8988T (cell line): ENCODE data around the gene NOXA1.
"Not testable (repeated sequence)": the region's sequence is repeated elsewhere in the genome, so short reads cannot be mapped to it uniquely, and the experiment has no call there.

Experiments
- DNase-seq: peaks from one replicate; pipeline ENCODE4 v3.0.0; 2011

The NOXA1 gene

GRCh38 chr9:137422604-137423513 lies at the start of gene NOXA1, which contains the start of gene EXD3:
Gene NOXA1, plus strand, starts transcription at chr9:137423393. Its CDS starts 137 bp downstream, at chr9:137423530.
Gene EXD3, minus strand, starts transcription at chr9:137423162. Its CDS starts 27,805 bp downstream, at chr9:137395357.
- DNase-seq = peak; percentile 83

- no peak for DNase-seq
Measured at GRCh38 chr9:137373611-137373980, 49.6 kb upstream of the NOXA1 start.

- no peak for DNase-seq
Measured at GRCh38 chr9:137374131-137374845, 48.9 kb upstream of the NOXA1 start.

GRCh38 chr9:137375321-137376058 lies 47.7 kb upstream of the NOXA1 start:
- DNase-seq = no peak

- DNase-seq = no peak
Measured at GRCh38 chr9:137376386-137376785, 46.8 kb upstream of the NOXA1 start.

- not testable (repeated sequence) for DNase-seq
Measured at GRCh38 chr9:137378688-137379410, 44.3 kb upstream of the NOXA1 start.

- no peak for DNase-seq
Measured at GRCh38 chr9:137379761-137380161, 43.4 kb upstream of the NOXA1 start.

- no peak for DNase-seq
Measured at GRCh38 chr9:137380171-137380570, 43.0 kb upstream of the NOXA1 start.

- no peak for DNase-seq
Measured at GRCh38 chr9:137380606-137381005, 42.6 kb upstream of the NOXA1 start.

- DNase-seq = no peak
Measured at GRCh38 chr9:137381501-137382443, 41.4 kb upstream of the NOXA1 start.

GRCh38 chr9:137382444-137383080 lies 40.6 kb upstream of the NOXA1 start:
- DNase-seq = no peak

GRCh38 chr9:137383081-137383783 lies 40.0 kb upstream of the NOXA1 start:
- no peak for DNase-seq

GRCh38 chr9:137383784-137384756 lies 39.1 kb upstream of the NOXA1 start:
- no peak for DNase-seq

GRCh38 chr9:137385061-137385655 lies 38.0 kb upstream of the NOXA1 start:
- no peak for DNase-seq

GRCh38 chr9:137386507-137387113 lies 36.6 kb upstream of the NOXA1 start:
- not testable (repeated sequence) for DNase-seq

GRCh38 chr9:137387114-137387890 lies 35.9 kb upstream of the NOXA1 start:
- DNase-seq = no peak

- DNase-seq = no peak
Measured at GRCh38 chr9:137387891-137388560, 35.2 kb upstream of the NOXA1 start.
